ENCODE results near the gene PARP1. TPM values are rescaled to one million over a fixed set of nuclear protein-coding genes. Genes with fewer than 3 reads are reported as not detected.
A peak's percentile ranks its signal among the peaks of the same experiment; 100 is the strongest.

The PARP1 gene
- polyA plus RNA-seq, 6 donors from 2014 or later = 156 to 250 (median 234) TPM

DNA sequence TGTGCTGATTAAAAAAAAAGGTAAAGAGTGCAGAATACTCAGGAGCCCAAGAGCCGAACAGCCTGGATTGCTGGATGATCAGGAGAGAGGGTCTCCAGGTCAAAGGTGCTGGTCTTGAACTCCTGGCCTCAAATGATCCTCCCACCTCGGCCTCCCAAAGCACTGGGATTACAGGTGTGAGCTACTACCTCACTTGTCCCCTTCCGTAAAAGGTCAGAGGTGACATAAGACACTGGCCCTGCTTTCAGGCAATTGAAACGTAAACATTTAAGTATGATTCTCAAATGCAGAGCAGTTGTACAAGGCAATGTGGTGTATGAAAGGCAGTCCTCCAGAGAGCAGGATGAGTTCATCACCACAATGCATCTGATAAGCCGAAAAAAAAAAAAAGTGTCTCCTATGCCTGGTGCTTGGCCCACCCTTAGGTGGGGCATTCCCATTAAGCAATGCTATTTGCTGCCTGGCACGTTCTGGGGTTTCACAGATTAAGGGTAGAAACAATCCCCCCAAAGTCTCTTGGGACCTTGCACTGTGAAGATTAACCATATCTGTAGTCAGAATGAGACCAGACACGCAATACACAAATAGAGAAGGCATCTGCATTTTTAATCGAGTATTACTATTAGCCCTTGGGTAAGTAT, 47.7 kb downstream of the PARP1 start:
- Mint-ChIP-seq H3K4me3 (no peak overlapping the region), H3K36me3 (peaks cover 8 to 23% of the 10 kb centered on the region in 2 donors), H3K27ac (peak overlapping the region in 1 of 6 donors; percentile 36), H3K4me1 (peaks cover 12 to 31% (median 14%) of the 10 kb centered on the region in 3 donors), H3K9me3 (no peaks in the 10 kb centered on the region), H3K27me3 (no peaks in the 10 kb centered on the region)
- no peak for DNase-seq
- peak in 1 of 2 donors; percentile 45 for ATAC-seq (ENCODE audit: low read depth in 2 of 2)

GRCh38 chr1:226357416-226357815, 50.5 kb downstream of the PARP1 start:
- peaks cover under 1 to 16% of the 10 kb centered on the region in 2 donors for H3K36me3 Mint-ChIP-seq
- no peak for ATAC-seq (ENCODE audit: low read depth in 2 of 2)
- H3K4me3 Mint-ChIP-seq = peak overlapping the region in 1 of 8 donors; percentile 7
- no peaks in the 10 kb centered on the region for H3K27me3 Mint-ChIP-seq
- H3K9me3 Mint-ChIP-seq = no peaks in the 10 kb centered on the region
- peak overlapping the region; percentile 20 to 76 (median 60) for H3K27ac Mint-ChIP-seq
- peaks cover 12 to 50% (median 23%) of the 10 kb centered on the region in 3 donors for H3K4me1 Mint-ChIP-seq
- DNase-seq = no peak

GRCh38 chr1:226355669-226356551, 52.0 kb downstream of the PARP1 start:
- peak; percentile 61 to 64 for ATAC-seq (ENCODE audit: low read depth in 2 of 2)
- Mint-ChIP-seq H3K36me3 (peaks cover 0 to 11% of the 10 kb centered on the region in 2 donors), H3K9me3 (no peaks in the 10 kb centered on the region), H3K27ac (peak overlapping the region; percentile 29 to 94 (median 72)), H3K4me3 (peak overlapping the region in 3 of 8 donors; percentile 3 to 76 (median 35)), H3K4me1 (peaks cover 12 to 48% (median 23%) of the 10 kb centered on the region in 3 donors), H3K27me3 (no peaks in the 10 kb centered on the region)
- no peak for DNase-seq

GRCh38 chr1:226355016-226355415, 52.9 kb downstream of the PARP1 start:
- ATAC-seq (ENCODE audit: low read depth in 2 of 2) = no peak
- peaks cover 18 to 56% (median 31%) of the 10 kb centered on the region in 3 donors for H3K4me1 Mint-ChIP-seq
- H3K4me3 Mint-ChIP-seq = no peak overlapping the region
- H3K27ac Mint-ChIP-seq = peak overlapping the region in 4 of 6 donors; percentile 29 to 94 (median 76)
- peaks cover 0 to 7% of the 10 kb centered on the region in 2 donors for H3K36me3 Mint-ChIP-seq
- H3K9me3 Mint-ChIP-seq = no peaks in the 10 kb centered on the region
- H3K27me3 Mint-ChIP-seq = no peaks in the 10 kb centered on the region
- DNase-seq = no peak

DNA sequence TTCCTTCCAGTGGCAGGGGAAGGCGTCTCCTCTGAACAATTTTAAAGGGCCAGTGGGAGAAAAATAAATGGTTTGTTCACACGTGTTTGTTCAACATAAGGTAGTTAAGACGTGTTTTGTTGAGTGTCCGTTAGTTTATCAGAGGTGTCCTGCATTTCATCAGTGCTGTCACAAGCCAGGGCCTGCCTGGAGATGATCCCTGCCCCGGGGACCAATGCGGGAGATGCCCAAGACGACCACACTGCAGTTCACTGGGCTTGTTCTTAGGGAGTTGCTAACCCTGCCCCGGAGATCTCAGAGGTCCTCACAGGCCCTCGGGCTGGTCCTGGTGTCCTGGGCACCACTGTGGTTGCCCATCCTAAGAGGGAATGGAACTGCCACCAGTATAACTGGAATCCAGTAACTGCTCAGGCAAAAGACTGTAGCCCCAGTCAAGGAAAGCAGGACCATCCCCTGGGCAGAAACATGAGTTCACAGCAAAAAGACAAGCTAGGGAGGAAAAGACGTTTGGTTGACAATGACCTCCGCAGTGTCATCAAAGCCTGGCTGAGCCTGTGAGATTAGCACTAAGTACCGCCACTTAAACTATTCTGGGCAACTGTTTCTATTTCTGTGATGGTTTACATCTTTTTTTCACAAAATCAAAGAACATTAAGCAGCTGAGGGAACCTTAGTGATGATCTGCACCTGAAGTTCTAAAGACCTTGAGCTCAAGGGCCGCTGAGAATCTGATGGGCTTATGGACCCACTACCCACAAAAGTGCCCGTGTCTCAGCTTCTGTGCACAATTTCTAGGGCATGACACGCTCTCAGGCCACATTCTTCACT, 54.0 kb downstream of the PARP1 start:
- H3K4me1 Mint-ChIP-seq = peaks cover 21 to 66% (median 38%) of the 10 kb centered on the region in 3 donors
- H3K27ac Mint-ChIP-seq = peak overlapping the region in 5 of 6 donors; percentile 19 to 80 (median 41)
- ATAC-seq (ENCODE audit: low read depth in 2 of 2) = no peak
- no peaks in the 10 kb centered on the region for H3K27me3 Mint-ChIP-seq
- H3K9me3 Mint-ChIP-seq = no peaks in the 10 kb centered on the region
- H3K4me3 Mint-ChIP-seq = no peak overlapping the region
- no peak for DNase-seq
- peaks cover 0 to 4% of the 10 kb centered on the region in 2 donors for H3K36me3 Mint-ChIP-seq

GRCh38 chr1:226351709-226352108, 56.2 kb downstream of the PARP1 start:
- Mint-ChIP-seq H3K9me3 (no peaks in the 10 kb centered on the region), H3K27ac (peak overlapping the region in 1 of 6 donors; percentile 12), H3K27me3 (no peaks in the 10 kb centered on the region), H3K4me3 (no peak overlapping the region), H3K36me3 (peaks cover 0 to 3% of the 10 kb centered on the region in 2 donors), H3K4me1 (peaks cover 21 to 60% (median 44%) of the 10 kb centered on the region in 3 donors)
- no peak for ATAC-seq (ENCODE audit: low read depth in 2 of 2)
- DNase-seq = no peak

- ATAC-seq (ENCODE audit: low read depth in 2 of 2) = no peak
- no peaks in the 10 kb centered on the region for H3K27me3 Mint-ChIP-seq
- H3K4me3 Mint-ChIP-seq = peak overlapping the region in 7 of 8 donors; percentile 9 to 87 (median 65)
- H3K9me3 Mint-ChIP-seq = no peaks in the 10 kb centered on the region
- peaks cover 12 to 48% (median 33%) of the 10 kb centered on the region in 3 donors for H3K4me1 Mint-ChIP-seq
- H3K36me3 Mint-ChIP-seq = peaks cover 0 to 1% of the 10 kb centered on the region in 2 donors
- no peak for DNase-seq
- peak overlapping the region in 1 of 6 donors; percentile 89 for H3K27ac Mint-ChIP-seq
These were observed 57.4 kb downstream of the PARP1 start for GRCh38 chr1:226350519-226350865.

GRCh38 chr1:226349801-226350518, 57.9 kb downstream of the PARP1 start:
- Mint-ChIP-seq H3K4me3 (peak overlapping the region in 7 of 8 donors; percentile 43 to 87 (median 65)), H3K27me3 (no peaks in the 10 kb centered on the region), H3K27ac (peak overlapping the region in 4 of 6 donors; percentile 50 to 95 (median 84)), H3K9me3 (no peaks in the 10 kb centered on the region), H3K4me1 (peaks cover 11 to 42% (median 28%) of the 10 kb centered on the region in 3 donors), H3K36me3 (no peaks in the 10 kb centered on the region)
- peak in 1 of 2 donors; percentile 58 for ATAC-seq (ENCODE audit: low read depth in 2 of 2)
- DNase-seq = no peak

- H3K9me3 Mint-ChIP-seq = no peaks in the 10 kb centered on the region
- H3K27me3 Mint-ChIP-seq = no peaks in the 10 kb centered on the region
- peak overlapping the region in 3 of 8 donors; percentile 5 to 85 (median 62) for H3K4me3 Mint-ChIP-seq
- DNase-seq (no peak), ATAC-seq (ENCODE audit: low read depth in 2 of 2) (no peak)
- H3K36me3 Mint-ChIP-seq = no peaks in the 10 kb centered on the region
- H3K4me1 Mint-ChIP-seq = peaks cover 17 to 40% (median 26%) of the 10 kb centered on the region in 3 donors
- peak overlapping the region in 4 of 6 donors; percentile 63 to 86 (median 64) for H3K27ac Mint-ChIP-seq
These were observed 58.8 kb downstream of the PARP1 start for GRCh38 chr1:226349081-226349480.

DNA sequence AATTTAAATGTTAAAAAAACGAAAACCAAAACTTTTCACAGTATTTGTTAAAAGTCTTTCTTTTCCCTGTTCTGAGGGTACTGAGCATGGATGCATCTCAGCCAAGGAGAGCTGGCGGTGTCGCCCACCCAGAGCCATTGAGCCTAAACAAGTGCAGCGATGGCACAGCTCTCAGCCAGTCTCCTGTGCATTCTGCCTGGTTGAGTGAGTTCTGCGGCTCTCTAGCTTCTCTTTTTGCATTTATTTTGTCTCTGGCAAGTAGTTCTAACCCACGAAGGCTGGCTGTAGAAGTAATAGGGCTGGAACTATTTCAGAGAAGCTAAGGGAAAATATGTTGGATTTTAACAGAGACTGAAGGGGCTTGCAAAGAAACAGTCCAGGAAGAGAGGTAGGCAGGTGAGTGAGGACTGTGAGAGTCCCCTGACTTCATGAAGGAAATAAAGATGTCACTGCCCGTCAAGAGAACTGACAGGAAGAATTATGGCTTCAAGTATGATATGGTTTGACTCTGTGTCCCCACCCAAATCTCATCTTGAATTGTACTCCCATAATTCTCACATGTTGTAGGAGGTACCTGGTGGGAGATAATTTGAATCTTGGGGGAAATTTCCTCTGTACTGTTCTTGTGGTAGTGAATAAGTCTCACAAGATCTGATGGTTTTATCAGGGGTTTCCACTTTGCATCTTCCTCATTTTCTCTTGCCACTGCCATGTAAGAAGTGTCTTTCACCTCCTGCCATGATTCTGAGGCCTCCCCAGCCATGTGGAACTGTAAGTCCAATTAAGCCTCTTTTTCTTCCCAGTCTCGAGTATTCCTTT, 63.2 kb downstream of the PARP1 start:
- H3K4me3 Mint-ChIP-seq = peak overlapping the region in 1 of 8 donors; percentile 69
- H3K27ac Mint-ChIP-seq = peak overlapping the region in 3 of 6 donors; percentile 22 to 79 (median 25)
- H3K36me3 Mint-ChIP-seq = peaks cover 8 to 9% of the 10 kb centered on the region in 2 donors

DNA sequence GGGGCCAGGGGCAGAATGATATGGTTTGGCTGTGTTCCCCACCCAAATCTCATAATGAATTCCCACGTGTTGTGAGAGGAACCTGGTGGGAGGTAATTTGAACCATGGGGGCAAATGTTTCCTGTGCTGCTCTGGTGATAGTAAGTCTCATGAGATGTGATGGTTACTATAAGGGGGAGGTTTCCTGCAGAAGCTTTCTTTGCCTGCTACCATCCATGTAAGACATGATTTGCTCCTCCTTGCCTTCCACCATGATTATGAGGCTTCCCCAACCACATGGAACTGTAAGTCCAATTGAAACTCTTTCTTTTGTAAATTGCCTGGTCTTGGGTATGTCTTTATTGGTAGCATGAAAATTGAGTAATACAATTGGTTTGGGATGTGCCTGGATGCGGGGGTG, 65.2 kb downstream of the PARP1 start:
- H3K4me3 Mint-ChIP-seq = no peak overlapping the region
- ATAC-seq (ENCODE audit: low read depth in 2 of 2) (no peak), DNase-seq (no peak)
- H3K4me1 Mint-ChIP-seq = peaks cover 5 to 8% (median 6%) of the 10 kb centered on the region in 3 donors
- peaks cover 0 to 12% (median 6%) of the 10 kb centered on the region in 7 donors for H3K9me3 Mint-ChIP-seq
- H3K27me3 Mint-ChIP-seq = peaks cover 0 to 12% (median 0%) of the 10 kb centered on the region in 3 donors
- H3K27ac Mint-ChIP-seq = no peak overlapping the region
- H3K36me3 Mint-ChIP-seq = peaks cover 8 to 9% of the 10 kb centered on the region in 2 donors

More for the DNA sequence above, 63.2 kb downstream of the PARP1 start:
- DNase-seq = no peak
- peaks cover 8 to 17% (median 15%) of the 10 kb centered on the region in 3 donors for H3K4me1 Mint-ChIP-seq
- H3K9me3 Mint-ChIP-seq = peaks cover 0 to 12% (median 6%) of the 10 kb centered on the region in 7 donors
- peak; percentile 32 to 39 for ATAC-seq (ENCODE audit: low read depth in 2 of 2)
- peaks cover 0 to 12% (median 0%) of the 10 kb centered on the region in 3 donors for H3K27me3 Mint-ChIP-seq

Data from naive B cell (primary cell).